ENCODE results near the gene VRTN. TPM values are rescaled to one million over a fixed set of nuclear protein-coding genes. Genes with fewer than 3 reads are reported as not detected.

The VRTN gene
- total RNA-seq, 4 donors from 2014 or later, result not detected

DNA sequence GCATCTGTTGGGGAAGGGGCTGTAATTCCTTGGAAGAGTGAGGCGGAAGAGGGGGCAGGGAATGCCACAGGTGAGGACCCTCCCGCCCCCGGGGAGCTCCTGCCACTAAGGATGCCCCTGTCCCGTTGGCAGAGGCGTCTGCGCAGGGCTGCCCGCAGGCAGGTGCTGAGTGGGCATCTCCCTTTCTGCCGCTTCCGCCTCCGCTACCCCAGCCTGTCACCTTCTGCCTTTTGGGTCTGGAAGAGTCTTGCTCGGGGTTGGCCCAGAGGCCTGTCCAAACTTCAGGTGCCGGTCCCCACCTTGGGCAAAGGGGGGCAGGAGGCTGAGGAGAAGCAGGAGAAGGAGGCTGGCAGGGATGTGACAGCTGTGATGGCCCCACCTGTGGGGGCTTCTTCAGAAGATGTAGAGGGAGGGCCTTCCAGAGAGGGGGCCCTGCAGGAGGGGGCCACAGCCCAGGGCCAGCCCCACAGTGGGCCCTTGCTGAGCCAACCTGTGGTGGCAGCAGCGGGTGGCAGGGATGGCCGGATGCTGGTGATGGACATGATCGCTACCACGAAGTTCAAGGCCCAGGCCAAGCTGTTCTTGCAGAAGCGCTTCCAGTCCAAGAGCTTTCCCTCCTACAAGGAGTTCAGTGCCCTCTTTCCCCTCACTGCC, 10.0 kb downstream of the VRTN start:
- Histone ChIP-seq H3K9me3 (no peaks in the 10 kb centered on the region), H3K4me3 (replicated peaks in 1 of 3) (no peak overlapping the region), H3K27ac (no peak overlapping the region), H3K27me3 (no peaks in the 10 kb centered on the region), H3K36me3 (no peaks in the 10 kb centered on the region), H3K4me1 (peaks cover 0 to 4% of the 10 kb centered on the region in 2 donors)
- WGBS, 2 donors, result 90 to 94% methylated on average over 13 to 17 of the region's 17 CpGs
- intact Hi-C loops (cut with DNase I), result no loop called here
- TF ChIP-seq, protein P1, sequence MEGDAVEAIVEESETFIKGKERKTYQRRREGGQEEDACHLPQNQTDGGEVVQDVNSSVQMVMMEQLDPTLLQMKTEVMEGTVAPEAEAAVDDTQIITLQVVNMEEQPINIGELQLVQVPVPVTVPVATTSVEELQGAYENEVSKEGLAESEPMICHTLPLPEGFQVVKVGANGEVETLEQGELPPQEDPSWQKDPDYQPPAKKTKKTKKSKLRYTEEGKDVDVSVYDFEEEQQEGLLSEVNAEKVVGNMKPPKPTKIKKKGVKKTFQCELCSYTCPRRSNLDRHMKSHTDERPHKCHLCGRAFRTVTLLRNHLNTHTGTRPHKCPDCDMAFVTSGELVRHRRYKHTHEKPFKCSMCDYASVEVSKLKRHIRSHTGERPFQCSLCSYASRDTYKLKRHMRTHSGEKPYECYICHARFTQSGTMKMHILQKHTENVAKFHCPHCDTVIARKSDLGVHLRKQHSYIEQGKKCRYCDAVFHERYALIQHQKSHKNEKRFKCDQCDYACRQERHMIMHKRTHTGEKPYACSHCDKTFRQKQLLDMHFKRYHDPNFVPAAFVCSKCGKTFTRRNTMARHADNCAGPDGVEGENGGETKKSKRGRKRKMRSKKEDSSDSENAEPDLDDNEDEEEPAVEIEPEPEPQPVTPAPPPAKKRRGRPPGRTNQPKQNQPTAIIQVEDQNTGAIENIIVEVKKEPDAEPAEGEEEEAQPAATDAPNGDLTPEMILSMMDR (IDR thresholded peaks at IDR 0.05), result no peak
- TF ChIP-seq POLR2A (IDR thresholded peaks at IDR 0.05), result no peak
- no peak for DNase-seq

DNA sequence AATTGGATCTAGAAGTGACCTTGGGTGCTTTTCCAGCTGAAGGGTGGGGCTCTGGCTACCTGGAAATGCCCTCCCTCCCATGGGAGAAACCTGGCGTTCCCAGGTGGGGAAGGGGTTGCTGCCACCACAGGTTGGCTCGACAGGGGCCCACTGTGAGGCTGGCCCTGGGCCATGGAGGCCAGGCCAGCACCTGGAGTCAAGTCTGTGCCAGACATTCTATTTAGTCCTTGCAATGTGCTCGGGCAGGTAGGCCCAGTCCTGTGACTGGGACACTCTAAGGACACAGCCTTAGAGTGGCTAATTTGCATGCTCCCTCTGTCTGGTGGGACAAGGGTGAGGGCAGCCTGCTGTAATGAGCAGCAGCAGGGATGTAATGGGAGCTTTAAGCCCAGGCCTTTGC, 11.9 kb downstream of the VRTN start:
- TF ChIP-seq, protein P1 (IDR thresholded peaks at IDR 0.05), result no peak
- no peak for TF ChIP-seq POLR2A (IDR thresholded peaks at IDR 0.05)
- Histone ChIP-seq H3K9me3 (no peaks in the 10 kb centered on the region), H3K27me3 (no peaks in the 10 kb centered on the region), H3K27ac (no peak overlapping the region), H3K4me1 (peaks cover 0 to 4% of the 10 kb centered on the region in 2 donors), H3K4me3 (replicated peaks in 1 of 3) (no peak overlapping the region), H3K36me3 (no peaks in the 10 kb centered on the region)
- 80 to 100% methylated on average over 1 of the region's 3 CpGs for WGBS, 2 donors
- no peak for DNase-seq
- intact Hi-C loops (cut with DNase I), result loop anchor here (5.0 kb wide), 2 partner anchors 132 to 257 kb away; partner anchors contain the start of genes ISCA2 and NPC2

DNA sequence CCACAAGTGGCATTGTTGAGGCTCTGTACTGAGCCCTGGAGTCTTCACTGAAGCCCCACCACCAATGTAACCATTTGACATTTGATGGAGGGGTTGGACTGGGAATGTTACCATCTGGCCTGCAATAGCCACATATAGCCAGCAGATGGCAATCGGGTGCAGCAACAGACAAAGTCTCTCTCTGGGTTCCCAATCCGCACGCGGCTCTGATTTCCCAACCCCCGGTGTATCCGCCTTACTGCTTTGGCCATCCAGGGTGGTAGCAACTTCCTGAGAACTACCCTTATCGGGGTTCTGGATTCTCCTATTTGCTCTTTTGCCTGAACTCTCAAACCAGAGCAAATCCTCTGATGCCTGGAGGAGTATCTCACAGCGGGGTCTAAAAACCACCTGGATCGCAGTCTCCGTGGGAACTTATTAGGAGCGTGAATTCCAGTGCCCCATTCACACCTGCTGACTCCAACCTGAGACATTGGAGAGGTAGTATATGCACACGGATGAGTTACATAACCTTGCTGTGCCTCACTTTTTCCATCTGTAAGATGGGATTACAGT, 14.2 kb downstream of the VRTN start:
- no peak for TF ChIP-seq POLR2A (IDR thresholded peaks at IDR 0.05)
- TF ChIP-seq, protein P1 (IDR thresholded peaks at IDR 0.05), result peak; percentile 74 to 97 (median 94)

DNA sequence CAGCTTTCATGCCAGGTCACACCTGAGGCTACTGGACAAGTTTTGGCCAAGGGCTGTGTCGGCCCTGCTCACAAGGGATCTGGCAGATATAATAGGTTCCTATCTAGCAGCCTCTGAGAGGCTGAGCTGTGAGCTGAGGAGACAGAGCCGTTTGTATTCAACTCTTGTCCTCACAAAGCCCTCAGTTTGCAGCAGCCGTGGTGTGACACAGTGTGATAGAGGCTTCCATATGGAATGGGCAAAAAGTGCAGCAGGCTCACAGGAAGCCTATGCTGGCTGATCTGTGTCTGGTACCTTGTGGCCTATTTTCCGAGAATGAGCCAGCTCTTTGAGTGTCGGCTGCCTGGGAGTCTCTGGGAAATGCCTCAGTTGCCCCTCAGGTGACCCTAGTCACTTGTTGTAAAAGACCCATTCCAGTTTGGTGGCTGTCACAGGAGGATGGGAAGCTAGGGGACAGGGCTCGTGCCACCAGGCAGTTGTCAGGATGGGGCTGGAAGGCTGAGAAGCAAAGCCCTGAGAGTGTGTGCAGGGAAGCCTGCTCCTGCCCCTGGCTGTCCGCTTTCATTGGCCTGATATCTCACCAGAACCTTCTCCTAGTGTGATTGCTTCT, 16.1 kb downstream of the VRTN start:
- peaks cover 0 to 4% of the 10 kb centered on the region in 2 donors for H3K4me1 ChIP-seq
- no peaks in the 10 kb centered on the region for H3K27me3 ChIP-seq
- 71 to 81% methylated on average over 6 to 7 of the region's 7 CpGs for WGBS, 2 donors
- no peak for DNase-seq
- no peaks in the 10 kb centered on the region for H3K36me3 ChIP-seq
- TF ChIP-seq POLR2A (IDR thresholded peaks at IDR 0.05), result no peak
- TF ChIP-seq, protein P1 (IDR thresholded peaks at IDR 0.05), result no peak
- no peak overlapping the region for H3K4me3 ChIP-seq (replicated peaks in 1 of 3)
- H3K9me3 ChIP-seq, result no peaks in the 10 kb centered on the region
- intact Hi-C loops (cut with DNase I), result loop anchor here (5.0 kb wide), 2 partner anchors 128 to 253 kb away; partner anchors contain the start of genes ISCA2 and NPC2
- H3K27ac ChIP-seq, result no peak overlapping the region

More for the DNA sequence above, 14.2 kb downstream of the VRTN start:
- peak; percentile 83 for DNase-seq
- Histone ChIP-seq H3K27me3 (no peaks in the 10 kb centered on the region), H3K9me3 (no peaks in the 10 kb centered on the region), H3K4me3 (replicated peaks in 1 of 3) (no peak overlapping the region), H3K4me1 (peaks cover 0 to 4% of the 10 kb centered on the region in 2 donors), H3K36me3 (no peaks in the 10 kb centered on the region), H3K27ac (no peak overlapping the region)
- intact Hi-C loops (cut with DNase I), result loop anchor here (5.0 kb wide), 2 partner anchors 130 to 255 kb away; partner anchors contain the start of genes ISCA2 and NPC2
- WGBS, 2 donors, result 25 to 26% methylated on average over 12 of the region's 12 CpGs

DNA sequence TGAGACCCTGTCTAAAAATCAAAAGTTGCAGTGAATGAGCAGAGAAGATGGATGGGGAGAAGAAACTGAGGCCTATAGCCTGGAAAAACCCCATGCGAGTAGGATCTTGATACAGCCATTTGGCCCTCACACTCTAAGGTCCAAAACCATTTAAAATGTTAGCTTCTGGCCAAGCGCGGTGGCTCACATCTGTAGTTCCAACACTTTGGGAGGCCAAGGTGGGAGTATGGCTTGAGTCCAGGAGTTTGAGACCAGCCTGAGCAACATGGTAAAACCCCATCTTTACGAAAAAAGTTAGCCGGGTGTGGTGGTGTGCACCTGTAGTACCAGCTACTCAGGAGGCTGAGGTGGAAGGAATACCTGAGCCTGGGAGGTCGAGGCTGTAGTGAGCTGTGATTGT, 19.8 kb downstream of the VRTN start:
- Histone ChIP-seq H3K9me3 (no peaks in the 10 kb centered on the region), H3K4me3 (replicated peaks in 1 of 3) (no peak overlapping the region), H3K27me3 (no peaks in the 10 kb centered on the region), H3K36me3 (no peaks in the 10 kb centered on the region), H3K4me1 (no peaks in the 10 kb centered on the region), H3K27ac (no peak overlapping the region)
- intact Hi-C loops (cut with DNase I), result no loop called here
- WGBS, 2 donors, result 92 to 94% methylated on average over 6 of the region's 6 CpGs
- DNase-seq, result no peak
- TF ChIP-seq POLR2A (IDR thresholded peaks at IDR 0.05), result no peak
- TF ChIP-seq, protein P1 (IDR thresholded peaks at IDR 0.05), result no peak
